ENCODE measurements around the gene IMMP2L.

GRCh38 chr7:111074748-111075146 is 487.5 kb downstream of the IMMP2L start:
- TF ChIP-seq ZFX (IDR thresholded peaks at IDR 0.05) (no peak), CTCF (conservative IDR thresholded peaks at IDR 0.05) (no peak)

All from C4-2B (cell line).